ENCODE data around the gene VSIG10.
"Not testable (repeated sequence)": the region's sequence is repeated elsewhere in the genome, so short reads cannot be mapped to it uniquely, and the experiment has no call there.

VSIG10 gene

GRCh38 chr12:118029166-118029565 lies 74.6 kb downstream of the VSIG10 start:
- no peak for DNase-seq

- DNase-seq = no peak
Measured at GRCh38 chr12:118025168-118025567, 78.6 kb downstream of the VSIG10 start.

DNA sequence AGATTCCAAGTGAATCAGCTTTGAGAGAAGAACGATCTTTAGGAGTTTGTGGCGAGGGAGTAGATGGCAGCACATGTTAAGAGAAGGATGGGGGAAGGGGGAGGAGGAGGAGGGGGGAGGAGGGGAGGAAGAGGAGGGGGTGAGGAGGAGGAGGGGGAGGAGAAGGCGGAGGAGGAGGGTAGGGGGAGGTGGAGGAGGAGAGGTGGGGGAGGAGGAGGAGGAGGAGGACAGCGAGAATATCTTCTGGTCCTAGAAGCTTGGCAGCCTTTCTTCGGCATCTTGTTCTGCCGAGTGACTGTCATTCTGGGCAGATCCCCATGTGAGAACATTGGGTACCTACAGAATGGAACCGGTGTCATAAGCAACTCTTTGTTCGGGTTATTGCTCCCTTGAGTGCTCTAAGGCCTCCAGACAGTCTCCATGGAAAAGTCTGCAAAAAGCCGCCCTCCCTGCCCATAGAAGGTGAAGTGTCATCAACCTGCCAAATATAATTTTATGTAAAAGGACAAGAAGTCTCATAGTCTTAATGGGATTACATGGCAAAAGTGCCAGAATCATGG lies 80.4 kb downstream of the VSIG10 start:
- DNase-seq = no peak

DNA sequence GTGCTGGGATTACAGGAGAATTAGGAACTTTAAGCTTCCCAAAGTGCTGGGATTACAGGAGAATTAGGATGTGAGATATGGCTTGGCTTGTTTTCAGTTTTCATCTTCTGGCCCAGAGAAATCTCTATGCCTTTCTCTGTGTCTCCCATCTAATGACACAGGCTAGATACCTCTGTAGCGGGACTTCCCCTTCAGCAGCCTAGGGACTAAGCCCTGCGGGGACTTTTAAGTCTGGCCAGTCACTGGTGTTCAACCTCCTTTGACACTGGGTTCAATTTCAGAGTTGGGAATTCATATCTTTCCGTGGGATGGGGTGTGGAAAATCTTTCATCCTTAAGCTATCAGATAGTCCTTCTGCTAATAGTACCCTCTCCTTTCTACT lies 81.1 kb downstream of the VSIG10 start:
- no peak for DNase-seq

GRCh38 chr12:118022097-118022727 lies 81.6 kb downstream of the VSIG10 start:
- DNase-seq = not testable (repeated sequence)

GRCh38 chr12:118020036-118020435 lies 83.8 kb downstream of the VSIG10 start:
- DNase-seq = no peak

- no peak for DNase-seq
Measured at GRCh38 chr12:118017926-118018325, 85.9 kb downstream of the VSIG10 start.

DNA sequence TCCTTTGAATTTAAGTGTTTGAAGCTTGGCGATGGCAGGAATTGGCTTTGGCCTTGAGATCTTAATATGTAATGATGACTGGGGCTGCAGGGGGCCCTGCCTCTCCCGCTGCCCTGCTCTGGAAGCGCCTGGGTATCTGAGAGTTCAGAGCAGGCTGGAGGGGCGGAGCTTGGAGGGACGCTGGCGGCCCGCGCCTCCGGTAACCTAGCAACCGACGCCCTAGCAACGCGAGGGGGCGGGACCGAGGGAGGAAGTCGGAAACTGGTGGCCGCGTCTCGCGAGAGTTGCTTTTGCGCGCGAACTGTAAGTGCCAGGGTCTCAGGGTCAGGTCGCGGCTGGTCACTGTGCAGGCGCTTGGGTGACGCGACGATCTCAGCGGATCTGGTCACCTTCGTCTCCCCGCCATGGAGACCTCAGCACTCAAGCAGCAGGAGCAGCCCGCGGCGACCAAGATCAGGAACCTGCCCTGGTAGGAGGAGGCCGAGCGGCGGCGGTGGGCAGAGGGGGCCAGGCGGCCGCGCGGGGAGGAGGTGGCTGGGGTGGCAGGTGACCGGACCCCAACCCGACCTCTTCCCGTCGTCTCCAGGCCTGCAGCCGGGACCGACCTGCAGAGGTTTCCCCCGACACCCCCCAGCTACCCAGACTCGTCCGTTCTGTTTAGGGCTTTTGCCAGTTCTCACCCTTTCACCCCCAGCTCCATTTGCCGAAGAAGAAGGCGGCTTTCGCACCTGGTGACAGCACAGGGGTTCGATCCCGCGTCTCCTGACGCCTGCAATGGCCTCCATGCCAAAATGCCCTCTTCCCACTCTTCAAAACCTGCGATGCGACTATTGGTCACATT lies 87.2 kb downstream of the VSIG10 start, which contains the start of gene RFC5:
Gene RFC5 (plus strand): TSS at position 280 of the 841 bp plus-strand sequence. CDS start 125 bp downstream, at position 405.
- peak; percentile 83 for DNase-seq

GRCh38 chr12:118015944-118016343 lies 87.9 kb downstream of the VSIG10 start:
- DNase-seq = no peak

DNA sequence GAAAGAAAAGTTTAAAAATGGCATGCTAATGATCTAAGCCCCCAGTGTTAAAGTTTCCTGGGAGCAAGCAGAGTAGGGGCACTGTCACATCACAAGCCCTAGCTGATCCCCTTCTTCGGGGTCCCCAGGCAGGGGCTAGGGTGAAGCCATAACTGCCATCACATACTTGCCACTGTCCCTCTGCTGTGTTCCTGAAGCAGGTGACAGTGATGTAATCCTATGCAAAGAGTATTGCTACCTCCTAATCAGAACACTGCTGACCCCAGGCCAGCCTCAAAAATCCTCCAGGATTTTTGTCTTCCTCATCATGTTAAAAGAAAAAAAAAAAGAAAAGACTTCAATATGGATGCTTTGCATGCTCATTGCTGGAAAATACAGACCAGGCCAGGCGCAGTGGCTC lies 88.5 kb downstream of the VSIG10 start:
- DNase-seq = no peak

Measured in SIG-M5 (cell line).